GM23338 (cell line): ENCODE measurements around the gene SH3D21.

Source experiments
- EZH2 ChIP-seq: fragments of 200-600 bp; sonication (generic); IDR thresholded peaks from one replicate; pipeline ENCODE4 v1.8.0; 2017; ENCODE audit warnings: antibody characterized with exemption, mild to moderate bottlenecking, low read depth; ENCODE audit not compliant: unreplicated experiment
- TF ChIP-seq, protein P1 (sequence below), 2 experiments: fragments of 200-600 bp in 1 of 2; sonication (generic) in 1 of 2; conservative IDR thresholded peaks; 2 replicates each; pipeline versions ENCODE4 v1.5.1 to v1.6.1; 2016 to 2017; ENCODE audit warnings: antibody characterized with exemption in 2 of 2, low read depth in 2 of 2, mild to moderate bottlenecking in 2 of 2, moderate library complexity in 1 of 2

DNA sequence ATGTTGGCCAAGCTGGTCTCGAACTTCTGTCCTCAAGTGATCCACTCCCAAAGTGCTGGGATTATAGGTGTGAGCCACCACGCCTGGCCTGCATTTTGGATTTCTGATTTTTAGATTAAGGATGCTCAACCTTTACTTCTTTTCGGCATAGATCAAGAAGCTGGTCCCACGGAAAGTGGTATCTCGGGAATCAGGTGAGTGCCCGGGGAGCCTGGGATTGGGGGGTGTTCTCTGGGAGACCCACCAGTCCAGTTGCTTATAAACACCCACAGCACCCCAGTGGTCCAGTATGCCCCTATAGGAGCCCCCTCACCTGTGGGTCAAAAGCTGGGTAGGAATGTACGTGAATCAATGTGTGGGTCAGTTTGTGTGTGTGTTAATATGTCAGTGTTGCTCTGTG lies 3.2 kb downstream of the SH3D21 start:
- TF ChIP-seq EZH2, result no peak
- TF ChIP-seq, protein P1, sequence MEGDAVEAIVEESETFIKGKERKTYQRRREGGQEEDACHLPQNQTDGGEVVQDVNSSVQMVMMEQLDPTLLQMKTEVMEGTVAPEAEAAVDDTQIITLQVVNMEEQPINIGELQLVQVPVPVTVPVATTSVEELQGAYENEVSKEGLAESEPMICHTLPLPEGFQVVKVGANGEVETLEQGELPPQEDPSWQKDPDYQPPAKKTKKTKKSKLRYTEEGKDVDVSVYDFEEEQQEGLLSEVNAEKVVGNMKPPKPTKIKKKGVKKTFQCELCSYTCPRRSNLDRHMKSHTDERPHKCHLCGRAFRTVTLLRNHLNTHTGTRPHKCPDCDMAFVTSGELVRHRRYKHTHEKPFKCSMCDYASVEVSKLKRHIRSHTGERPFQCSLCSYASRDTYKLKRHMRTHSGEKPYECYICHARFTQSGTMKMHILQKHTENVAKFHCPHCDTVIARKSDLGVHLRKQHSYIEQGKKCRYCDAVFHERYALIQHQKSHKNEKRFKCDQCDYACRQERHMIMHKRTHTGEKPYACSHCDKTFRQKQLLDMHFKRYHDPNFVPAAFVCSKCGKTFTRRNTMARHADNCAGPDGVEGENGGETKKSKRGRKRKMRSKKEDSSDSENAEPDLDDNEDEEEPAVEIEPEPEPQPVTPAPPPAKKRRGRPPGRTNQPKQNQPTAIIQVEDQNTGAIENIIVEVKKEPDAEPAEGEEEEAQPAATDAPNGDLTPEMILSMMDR (conservative IDR thresholded peaks at IDR 0.05; ENCODE audit: low read depth in 2 of 2), result no peak
